H1 (cell line): ENCODE data around the gene LEFTY1. TPM values are rescaled to one million over a fixed set of nuclear protein-coding genes. Genes with fewer than 3 reads are reported as not detected.

Experiments
- CHD7 ChIP-seq: fragments of 300-600 bp; sonication (generic); IDR thresholded peaks from 2 replicates; pipeline ENCODE4 v1.7.1; 2012; ENCODE audit warnings: low read length, moderate library complexity, mild to moderate bottlenecking, inconsistent platforms; ENCODE audit not compliant: insufficient replicate concordance
- HDAC6 ChIP-seq: IDR thresholded peaks from one replicate; pipeline ENCODE4 v1.7.1; 2012; ENCODE audit warnings: low read depth, mild to moderate bottlenecking, inconsistent platforms, low read length, moderate library complexity
- NRF1 ChIP-seq: IDR thresholded peaks from 2 replicates; pipeline ENCODE4 v1.6.1; 2011; ENCODE audit warnings: mild to moderate bottlenecking, low read depth, low read length, improper control_type of control experiment
- SIN3A ChIP-seq, 2 experiments: IDR thresholded peaks in 1 of 2; conservative IDR thresholded peaks in 1 of 2; 2 replicates each; pipeline ENCODE4 v1.6.1; 2011 to 2012; ENCODE audit warnings: low read length in 2 of 2, improper control_type of control experiment in 1 of 2, low read depth in 1 of 2, mild to moderate bottlenecking in 1 of 2
- SIX5 ChIP-seq: IDR thresholded peaks from 2 replicates; pipeline ENCODE4 v1.6.1; 2011; ENCODE audit warnings: mild to moderate bottlenecking, low read depth, low read length
- polyA plus RNA-seq, 7 experiments: library from polyadenylated mRNA; depleted of rRNA in 3 of 7; stranded (reverse) in 5 of 7; unstranded in 2 of 7; fragments of >200 nt in 5 of 7; fragments of 200-250 nt in 2 of 7; gene quantifications; 1 replicate in 5 of 7; 2 replicates in 1 of 7; 4 replicates in 1 of 7; pipeline versions ENCODE4 v1.2.1 to v1.2.3, GENCODE V29; 2011 to 2013; ENCODE audit warnings: missing spikeins in 2 of 7, mixed read lengths in 2 of 7
- total RNA-seq: library from RNA; stranded (reverse); fragmentation: NEBNext Ultra II Directional; extraction: Animal tissue kit (Norgen Biotek cat#: 25700); gene quantifications from 2 replicates; pipeline ENCODE4 v1.2.1, GENCODE V29; 2021

LEFTY1 gene
- total and polyA plus RNA-seq, 2 of the 8 experiments (the other 6 are each of a cell fraction or from before 2014, with no cell fraction given) = 4.5 to 11.7 TPM

GRCh38 chr1:225879521-225880221, 9.3 kb downstream of the LEFTY1 start (continued):
- no peak for TF ChIP-seq CHD7
- no peak for TF ChIP-seq SIX5
- no peak for TF ChIP-seq SIN3A (conservative IDR thresholded peaks at IDR 0.05 in 1 of 2, IDR thresholded peaks at IDR 0.05 in 1 of 2; ENCODE audit: low read depth in 1 of 2, low read length in 2 of 2)
- no peak for TF ChIP-seq NRF1
- TF ChIP-seq HDAC6 = no peak
